ENCODE data around the gene NGEF.

DNA sequence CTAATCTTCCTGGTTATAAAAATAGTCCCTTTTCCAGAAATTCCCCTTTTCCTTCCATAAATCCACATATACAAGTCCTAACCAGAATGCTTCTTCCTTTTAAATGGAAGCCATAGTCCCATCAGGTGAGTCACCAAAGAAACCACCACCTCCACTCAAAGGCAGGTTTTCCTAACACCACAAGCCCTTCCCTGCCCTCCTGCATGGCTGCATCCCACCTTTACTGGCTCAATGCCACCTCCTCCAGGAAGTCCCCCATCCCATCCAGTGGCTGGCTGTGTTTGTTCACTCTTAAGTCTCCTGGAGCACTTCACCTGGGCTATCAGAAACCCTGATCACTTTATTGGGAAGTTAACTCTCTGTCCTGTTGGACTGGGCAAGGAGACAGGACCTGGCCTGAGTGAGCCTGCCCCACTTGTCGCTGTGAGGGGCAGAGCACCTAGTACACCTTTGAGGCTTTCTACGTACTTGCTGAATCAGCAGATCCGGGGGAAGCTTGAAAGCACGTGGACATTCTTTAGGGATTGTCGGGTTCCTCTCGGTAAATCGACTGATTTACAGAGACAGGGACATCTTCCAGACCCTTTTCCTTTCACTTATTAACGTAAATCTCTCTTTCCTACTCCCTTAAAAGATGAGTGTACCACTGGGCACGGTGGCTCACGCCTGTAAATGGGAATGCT lies 71.0 kb downstream of the NGEF start:
- TF ChIP-seq, protein P1, sequence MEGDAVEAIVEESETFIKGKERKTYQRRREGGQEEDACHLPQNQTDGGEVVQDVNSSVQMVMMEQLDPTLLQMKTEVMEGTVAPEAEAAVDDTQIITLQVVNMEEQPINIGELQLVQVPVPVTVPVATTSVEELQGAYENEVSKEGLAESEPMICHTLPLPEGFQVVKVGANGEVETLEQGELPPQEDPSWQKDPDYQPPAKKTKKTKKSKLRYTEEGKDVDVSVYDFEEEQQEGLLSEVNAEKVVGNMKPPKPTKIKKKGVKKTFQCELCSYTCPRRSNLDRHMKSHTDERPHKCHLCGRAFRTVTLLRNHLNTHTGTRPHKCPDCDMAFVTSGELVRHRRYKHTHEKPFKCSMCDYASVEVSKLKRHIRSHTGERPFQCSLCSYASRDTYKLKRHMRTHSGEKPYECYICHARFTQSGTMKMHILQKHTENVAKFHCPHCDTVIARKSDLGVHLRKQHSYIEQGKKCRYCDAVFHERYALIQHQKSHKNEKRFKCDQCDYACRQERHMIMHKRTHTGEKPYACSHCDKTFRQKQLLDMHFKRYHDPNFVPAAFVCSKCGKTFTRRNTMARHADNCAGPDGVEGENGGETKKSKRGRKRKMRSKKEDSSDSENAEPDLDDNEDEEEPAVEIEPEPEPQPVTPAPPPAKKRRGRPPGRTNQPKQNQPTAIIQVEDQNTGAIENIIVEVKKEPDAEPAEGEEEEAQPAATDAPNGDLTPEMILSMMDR (conservative IDR thresholded peaks at IDR 0.05), result no peak
- no peak for TF ChIP-seq ZFX (IDR thresholded peaks at IDR 0.05)
